HG03378 (cell line): Measurements from ENCODE around the gene DIPK1C.

Source experiments
- ATAC-seq: cut with Tn5 transposase; IDR thresholded peaks from one replicate; pipeline ENCODE4 v1.9.1; 2021; ENCODE audit warnings: mild to moderate bottlenecking, moderate library complexity; ENCODE audit not compliant: unreplicated experiment

DIPK1C gene

DNA sequence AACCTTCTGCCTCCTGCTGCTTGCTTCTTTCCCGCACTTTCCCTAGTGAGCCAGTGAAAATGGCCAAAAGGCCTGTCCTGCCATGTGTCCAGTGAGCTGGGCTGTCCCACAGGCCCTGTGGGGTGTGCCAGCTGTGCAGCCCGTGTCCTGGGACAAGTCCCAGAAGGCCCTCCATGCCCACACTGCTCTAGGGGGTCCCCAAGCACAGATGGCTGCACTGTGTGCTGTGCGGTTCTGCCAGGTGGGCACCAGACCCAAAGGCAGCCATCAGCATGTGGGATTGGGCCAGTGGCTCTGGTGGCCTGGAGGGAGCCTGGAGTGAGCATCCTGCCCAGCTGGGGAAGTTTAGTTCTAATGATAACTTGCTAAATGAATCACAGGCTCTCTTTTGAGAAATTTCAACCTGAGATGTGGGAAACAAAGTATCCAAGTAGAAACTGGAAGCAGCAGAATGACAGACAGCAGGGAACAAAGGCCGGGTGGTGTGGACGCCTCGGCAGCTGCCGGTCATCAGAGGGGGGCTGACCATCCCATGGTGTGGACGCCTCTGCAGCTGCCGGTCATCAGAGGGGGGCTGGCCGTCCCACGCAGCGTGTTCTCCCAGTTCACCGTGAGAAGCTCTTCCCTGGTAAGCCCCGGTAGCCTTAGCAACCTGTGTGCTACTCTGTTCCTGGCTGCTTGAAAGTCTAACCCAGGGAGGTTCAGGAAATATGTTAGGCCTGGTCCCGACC is 29.2 kb upstream of the DIPK1C start:
- no peak for ATAC-seq

DNA sequence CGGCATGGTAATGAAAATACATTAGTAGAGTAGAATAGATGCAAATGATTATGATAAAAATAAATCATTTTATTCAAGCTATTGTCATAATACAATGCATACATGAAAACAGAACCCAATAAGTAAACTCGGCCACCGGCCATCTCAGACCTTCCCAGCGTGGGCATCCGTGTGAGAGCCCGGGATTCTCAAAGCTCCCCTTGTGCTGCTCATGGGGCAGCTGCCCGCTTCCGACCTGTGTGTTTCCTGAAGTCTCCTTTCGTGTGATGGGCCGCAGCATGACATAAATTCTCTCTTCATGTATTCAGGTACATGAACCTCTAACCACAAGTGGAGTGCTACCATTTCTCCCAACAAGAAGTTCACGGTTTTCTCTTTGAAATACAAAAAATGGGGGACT is 25.6 kb upstream of the DIPK1C start:
- ATAC-seq, result no peak

DNA sequence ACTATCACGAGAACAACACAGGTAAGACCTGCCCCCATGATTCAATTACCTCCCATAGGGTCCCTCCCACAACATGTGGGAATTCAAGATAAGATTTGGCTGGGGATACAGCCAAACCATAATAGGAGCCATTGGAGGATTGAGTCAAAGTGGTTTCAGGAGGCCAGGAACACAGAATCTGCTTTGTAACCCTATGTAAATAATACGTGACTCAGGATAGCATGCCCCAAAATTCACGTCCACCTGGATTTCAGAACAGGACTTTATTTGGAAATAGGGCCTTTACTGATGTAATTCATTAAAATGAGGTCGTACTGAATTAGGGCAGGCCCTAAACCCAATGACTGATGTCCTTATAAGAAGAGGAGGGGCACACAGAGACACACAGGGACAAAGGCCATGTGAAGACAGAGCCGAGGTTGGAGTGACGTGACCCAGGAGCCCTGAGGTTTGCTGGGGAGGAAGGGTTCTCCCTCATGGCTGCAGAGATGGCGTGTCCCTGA is 23.1 kb upstream of the DIPK1C start:
- ATAC-seq, result no peak

DNA sequence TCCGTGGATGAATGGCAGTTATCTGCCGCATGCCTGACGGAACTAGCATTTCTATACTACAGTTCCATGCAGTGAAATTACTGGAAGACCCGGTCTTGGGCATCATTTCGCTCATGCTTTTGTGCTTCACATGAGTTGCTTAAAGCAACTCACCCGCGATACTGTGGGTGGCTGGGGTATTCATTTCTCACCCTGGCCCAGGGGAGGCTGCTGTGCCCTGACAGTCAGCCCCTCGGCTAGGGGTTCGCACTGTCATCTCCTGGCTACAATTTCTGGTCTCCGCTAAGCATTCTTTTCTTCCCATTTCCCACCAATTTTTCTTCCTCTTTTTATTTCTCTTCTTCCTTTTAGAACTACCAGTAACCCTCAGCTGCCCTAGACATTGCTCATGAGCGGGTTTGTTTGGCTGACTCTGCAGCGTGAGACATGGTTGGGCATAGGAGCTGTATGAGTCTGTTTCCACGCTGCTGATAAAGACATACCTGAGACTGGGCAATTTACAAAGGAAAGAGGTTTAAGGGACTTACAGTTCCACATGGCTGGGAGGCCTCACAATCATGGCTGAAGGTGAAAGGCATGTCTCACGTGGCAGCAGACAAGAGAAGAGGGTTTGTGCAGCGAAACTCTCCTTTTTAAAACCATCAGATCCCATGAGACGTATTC is 22.5 kb upstream of the DIPK1C start:
- ATAC-seq, result no peak

DNA sequence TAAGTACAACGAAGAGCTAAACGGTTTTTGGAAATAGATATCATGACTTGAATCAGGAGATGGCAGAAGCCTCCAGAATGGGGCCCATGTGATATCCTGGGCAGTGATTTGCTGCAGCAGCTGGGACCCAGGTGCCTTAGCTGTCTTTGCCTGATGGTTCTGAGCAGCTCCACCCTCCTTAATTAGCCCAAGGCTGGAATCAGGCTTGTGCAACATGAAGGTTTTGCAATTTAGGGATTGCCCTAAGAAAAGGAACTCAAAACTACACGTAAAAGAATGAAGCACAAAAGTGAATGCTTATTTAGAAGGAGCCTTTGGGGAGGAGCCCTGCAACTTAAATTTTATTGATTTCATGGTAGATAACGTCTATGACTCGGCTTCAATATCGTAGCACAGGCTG is 21.8 kb upstream of the DIPK1C start:
- ATAC-seq, result no peak

DNA sequence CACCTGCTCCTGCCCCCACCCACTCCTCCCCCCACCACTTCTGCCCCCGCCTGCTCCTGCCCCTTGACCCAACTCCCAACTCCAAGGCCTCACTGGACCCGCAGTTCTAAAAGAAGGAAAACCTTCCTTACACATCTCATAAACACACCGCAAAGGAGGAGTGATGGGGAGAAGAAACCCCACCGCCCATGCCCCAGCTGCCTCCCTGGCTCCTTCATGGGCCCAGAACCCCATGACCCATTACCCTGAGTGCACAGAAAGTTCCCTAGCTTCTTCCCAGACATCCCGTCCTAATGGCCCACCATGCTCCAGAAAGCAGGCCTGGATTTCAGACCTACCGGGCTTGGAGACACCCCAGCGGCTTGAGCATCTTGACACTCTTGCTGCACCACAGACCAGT is 21.2 kb upstream of the DIPK1C start:
- ATAC-seq, result no peak

DNA sequence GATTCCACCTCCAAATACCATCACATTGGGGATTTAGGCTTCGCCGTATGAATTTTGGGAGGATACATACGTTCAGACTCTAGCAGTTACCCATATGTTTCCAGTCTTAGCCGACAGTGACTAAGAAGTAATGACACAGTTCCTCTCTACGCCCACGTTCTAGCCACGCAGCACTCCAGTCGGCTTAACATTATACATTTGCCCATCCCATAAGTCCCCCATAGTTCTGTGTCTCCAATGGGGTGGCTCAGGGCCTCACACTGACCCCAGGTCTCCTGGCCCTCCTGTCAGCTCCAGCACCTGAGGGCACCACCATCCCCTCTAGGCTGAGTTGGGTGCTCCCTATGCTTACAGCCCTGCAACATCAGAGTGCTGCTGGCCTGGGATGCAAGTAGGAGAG is 20.7 kb upstream of the DIPK1C start:
- ATAC-seq, result no peak

DNA sequence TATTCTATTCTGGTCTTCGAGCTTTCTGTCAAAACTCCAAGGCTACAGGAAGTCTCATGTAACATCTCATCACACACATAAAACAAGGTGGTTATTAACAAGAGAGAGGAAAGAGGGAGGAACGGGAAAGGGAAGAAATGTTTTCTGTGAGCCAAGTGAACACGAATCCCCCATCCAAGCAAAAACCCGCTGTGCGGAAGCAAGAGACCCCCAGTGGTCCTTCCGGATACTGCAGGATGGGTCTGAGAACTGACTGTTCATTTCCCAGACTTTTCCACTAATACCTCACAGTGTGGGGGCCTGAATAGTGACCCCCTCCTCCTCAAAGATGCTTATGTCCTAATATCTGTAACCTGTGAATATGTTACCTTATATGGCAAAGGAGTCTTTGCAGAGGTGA is 19.0 kb upstream of the DIPK1C start:
- no peak for ATAC-seq

DNA sequence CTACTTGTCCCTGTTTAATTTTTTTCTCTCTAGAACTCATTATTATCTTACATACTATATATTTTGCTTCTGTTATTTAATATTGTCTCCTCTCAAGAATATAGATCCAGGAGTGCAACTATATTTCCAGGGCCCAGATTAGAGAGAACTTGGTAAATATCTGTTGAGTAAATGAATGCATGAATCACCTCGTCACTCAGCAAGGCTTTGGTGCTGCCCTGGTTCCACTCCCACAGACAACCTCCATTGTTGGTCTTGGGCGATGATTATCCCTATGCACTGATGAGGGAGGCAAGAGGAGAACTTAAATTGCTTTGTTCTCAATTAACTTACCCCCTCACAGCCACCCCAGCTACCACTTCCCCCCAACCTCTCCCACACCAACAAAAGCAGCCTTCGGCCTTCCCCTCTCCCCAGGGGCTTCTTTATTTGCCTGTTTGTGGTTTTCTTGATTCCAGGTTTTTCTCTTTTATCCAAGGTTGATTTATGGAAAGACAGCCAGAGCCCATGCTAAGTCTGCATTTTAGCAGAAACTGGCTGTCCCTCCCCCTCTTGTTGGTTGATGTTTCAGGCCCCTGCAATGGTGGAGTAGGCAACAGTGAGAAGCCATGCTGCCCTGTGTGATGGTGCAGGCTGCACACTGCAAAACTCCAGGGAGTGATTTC is 17.0 kb upstream of the DIPK1C start:
- ATAC-seq, result no peak

DNA sequence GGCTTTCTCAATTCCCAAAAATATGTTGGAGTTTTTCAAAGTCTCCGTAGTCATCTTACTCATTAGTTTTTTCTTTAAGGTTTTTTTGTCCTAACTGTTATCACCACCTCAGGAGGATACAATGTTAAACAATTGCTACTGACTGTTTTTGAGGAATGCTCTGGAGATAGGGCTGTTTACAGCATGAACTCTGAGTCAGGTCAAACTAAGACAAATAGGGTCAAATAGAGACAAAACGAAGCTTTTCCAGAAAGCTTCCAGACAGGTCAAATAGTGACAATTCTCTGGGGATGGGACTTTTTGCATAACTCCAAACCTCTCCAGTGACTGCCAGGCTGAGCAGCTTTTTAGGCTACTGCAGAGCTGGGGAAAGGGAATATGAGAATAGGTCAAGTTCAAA is 15.2 kb upstream of the DIPK1C start:
- ATAC-seq, result no peak

DNA sequence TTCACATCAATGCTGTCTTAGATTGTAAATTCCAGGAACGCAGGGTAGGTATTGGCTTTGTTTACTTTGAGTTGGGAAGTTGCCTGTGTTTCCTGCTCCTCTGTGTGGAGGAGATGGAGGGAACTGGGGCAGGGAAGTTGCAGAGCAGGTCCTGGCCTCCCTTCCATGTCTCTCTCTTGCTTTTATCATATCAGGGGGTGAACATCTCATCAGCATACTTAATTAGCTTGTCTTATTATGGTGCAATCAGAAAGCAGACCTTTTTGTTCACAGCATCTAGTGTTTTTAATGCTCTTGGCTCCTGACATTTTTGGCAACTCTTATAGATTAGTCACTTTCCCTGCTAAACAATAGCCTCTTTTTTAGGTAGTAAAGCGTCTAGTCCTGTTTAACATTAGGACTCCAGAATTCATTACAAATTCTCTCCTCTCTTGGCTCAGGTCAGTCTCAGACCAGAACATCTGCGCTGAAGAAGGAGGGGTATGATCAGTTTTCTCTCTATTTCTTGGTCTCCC is 11.5 kb upstream of the DIPK1C start:
- ATAC-seq, result no peak

DNA sequence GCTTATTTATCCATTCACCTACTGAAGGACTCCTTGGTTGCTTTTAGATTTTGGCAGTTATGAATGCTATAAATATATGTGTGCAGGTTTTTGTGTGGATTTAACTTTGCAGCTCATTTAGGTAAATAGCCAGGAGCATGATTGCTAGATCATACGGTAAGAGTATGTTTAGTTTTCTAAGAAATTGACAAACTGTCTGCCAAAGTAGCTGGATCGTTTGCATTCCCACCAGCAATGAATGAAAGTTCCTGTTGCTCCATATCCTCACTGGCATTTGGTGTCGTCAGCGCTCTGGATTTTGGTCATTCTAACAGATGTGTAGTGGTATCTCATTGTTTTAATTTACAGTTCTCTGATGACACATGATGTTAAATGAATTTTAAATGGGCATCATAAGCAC is 8.7 kb upstream of the DIPK1C start:
- no peak for ATAC-seq

DNA sequence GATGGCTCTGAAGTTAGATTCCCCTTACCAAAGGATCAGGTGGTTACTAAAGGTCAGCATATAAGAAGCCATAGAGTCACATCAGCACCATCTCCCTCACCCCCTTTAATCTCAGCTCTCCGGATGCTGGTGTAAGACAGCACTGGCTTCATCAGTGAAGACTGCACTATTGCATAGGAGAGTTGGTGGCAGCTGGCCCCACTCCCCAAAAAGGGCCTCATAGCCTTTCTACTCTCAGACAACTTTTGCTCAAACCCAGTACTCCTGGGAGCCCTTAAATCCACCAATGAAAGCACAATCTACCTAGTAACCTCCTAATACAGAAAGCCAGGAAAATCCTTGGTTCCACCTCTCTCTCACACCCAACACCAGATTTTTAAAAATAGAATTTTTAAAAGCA is 6.9 kb upstream of the DIPK1C start:
- no peak for ATAC-seq

DNA sequence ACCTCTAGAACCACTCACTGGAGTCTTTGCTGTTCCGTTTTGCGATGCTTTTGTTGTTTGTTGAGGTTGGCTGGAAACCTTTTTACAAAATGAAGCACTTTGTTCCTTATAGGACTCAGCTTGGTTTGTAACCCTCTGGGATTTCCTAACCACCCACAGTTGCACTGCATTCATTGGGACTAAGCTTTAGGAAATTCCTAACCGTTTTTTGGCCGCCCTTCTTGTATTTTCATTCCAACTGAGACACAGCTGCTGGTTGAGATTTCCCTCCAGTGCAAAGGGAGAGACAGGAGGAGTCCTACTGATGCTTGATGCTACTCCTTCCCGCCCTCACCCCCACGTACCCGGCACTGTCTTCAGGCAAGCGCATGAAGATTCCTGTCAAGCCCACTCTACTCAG is 6.1 kb upstream of the DIPK1C start:
- no peak for ATAC-seq

DNA sequence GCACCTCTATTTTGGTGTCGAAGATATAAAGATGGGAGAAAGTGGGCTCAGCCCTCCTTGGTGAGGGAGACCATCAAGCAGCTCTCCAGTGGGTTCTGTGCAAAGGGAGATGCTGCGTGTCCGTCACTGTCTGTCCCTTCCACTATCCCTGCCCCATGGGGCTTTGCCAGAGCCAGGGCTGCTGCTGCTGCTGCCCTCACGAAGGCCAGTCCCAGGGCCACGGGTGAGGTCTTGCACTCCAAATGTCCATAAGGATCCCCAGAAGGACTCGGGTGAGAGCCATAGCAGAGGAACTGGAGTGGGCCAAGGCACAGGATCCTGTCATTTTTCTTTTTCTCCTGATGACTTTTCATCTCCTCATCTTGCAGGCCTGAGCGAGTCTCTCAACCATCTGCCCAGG is 3.7 kb upstream of the DIPK1C start:
- ATAC-seq, result no peak

DNA sequence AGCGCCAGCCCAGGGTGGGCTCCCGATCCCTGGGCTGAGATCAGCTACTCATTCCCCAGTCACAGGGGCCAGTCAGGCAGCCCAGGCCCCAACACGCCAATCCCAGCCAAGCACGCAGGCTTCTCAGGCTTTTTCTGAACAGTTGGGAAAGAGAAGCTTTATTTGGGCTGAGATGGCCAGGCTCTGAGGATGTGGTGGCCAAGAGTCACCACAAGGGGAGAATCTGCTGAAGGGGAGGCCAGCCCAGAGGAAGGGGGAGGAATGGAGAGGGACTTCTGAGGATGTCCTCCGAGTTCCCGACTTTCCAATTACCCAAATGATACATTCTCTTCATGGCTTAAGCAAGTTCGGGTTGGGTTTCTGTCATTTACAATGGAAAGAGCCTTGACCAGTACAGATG is 2.8 kb upstream of the DIPK1C start:
- ATAC-seq, result no peak

DNA sequence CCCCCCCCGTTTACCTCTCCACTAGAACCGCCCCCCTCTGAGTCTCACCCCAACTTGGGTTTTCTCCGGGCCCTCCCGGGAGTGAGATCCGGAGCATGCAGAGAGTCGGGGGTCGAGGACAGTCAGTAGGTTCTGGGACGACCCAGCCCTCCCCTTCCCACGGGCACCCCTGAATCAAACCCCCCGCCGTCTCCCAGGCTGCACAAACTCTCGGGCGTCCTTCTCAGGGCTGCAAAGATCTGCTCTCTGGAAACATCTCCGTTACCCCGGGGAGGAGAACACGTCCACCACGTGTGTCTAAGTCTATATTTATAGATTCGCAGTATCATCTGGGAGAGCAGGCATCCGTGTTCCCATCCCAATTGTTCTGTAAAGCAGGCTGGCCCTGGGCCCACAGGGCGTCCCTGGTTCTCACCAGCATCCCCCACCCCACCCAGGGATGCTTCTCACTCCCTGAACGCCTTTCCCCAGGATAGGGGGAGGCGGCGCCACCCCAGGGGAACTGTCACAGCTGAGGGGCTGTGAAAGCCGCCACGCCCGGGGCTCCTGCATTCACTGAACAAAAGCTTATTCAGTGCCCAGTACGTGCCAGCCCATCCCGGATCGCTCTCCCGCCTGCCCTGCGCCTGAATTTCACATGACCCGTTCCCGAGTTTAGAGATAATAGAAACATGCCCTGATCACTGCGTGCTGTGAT is 765 bp upstream of the DIPK1C start:
- ATAC-seq, result no peak

DNA sequence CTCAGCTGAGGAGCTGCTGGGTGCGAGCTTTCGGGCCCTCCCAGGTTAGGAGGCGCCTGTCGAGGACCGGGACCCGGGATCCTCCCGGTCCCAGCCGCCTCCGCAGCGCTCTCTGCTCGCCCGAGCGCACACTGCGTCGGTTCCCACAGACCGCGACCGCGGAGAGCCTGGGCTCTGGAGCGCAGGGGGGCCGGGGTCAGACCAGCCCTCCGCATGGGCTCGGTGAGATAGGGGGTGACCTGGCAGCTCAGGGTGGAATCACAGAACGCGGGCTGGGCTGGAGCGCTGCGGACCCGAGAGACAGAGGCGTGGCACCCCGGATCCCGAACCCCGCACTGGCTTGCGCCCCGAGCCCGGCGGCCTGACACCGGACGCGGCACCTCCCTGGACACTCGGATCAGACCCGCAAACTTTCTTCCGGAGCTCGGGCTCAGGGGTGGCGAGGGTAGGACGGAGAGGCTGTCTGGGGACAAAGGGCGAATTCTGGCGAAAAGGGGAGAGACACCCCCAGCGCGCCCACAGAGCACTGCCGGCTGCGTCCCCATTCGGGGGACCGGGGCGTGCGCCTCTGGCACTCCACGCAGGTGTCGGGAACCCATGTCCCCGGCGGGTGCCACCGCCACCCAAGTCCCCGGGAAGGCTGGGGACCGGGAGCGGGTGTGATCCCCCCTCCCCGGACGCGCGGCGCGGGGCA is 612 bp downstream of the DIPK1C start:
- ATAC-seq, result no peak

DNA sequence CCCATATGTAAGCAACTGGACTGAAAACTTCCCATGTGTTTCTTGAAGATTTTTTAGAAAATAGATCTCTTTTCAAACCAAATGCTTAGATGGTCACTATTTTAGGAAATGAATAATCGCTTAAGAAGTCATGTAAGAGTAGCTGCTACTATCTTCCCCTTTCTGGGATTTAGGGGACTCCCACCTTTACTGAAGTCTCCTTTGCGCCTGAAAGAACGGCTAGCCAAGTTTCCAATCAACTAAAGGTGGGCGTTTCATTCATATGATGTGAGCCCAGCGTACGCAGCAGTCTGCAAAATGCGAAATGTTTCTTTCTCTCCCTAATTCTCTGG is 1.1 kb downstream of the DIPK1C start:
- ATAC-seq, result no peak

DNA sequence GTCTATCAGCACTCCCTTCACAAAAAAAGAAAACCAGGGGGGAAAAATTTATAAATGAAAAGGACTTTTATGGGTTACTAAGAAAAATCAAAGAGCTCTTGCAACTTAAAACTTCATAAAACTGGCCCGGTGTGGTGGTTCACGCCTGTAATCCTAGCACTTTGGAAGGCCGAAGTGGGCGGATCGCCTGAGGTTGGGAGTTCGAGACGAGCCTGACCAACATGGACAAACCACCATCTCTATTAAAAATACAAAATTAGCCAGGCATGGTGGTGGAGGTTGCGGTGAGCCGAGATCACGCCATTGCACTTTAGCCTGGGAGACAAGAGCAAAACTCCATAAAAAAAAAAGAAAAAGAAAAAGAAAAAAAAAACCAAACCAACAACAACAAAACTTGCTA is 1.7 kb downstream of the DIPK1C start:
- ATAC-seq, result no peak

DNA sequence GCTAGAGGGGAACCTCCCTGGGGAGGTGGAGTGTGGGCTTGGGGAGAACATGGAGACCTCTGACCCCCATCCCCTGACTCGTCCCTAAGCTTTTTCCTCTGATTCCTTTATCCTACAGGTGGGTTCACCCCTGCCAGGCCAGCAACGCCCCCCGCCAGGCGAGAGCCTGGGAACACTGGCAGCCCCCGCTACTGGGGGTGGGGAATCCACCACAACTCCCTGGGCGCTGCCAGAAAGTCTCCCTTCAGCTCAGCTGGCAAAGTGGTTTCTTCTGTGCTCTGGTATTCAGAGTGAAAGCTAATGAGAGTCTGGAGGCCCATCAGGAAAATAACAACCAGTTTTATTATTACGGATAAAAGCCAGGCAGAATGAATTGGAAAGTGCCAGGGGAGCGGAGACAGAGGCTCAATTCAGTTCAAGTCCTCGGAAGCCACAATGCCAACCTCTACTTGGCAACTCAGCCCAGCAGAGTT is 2.8 kb downstream of the DIPK1C start:
- no peak for ATAC-seq
